ENCODE measurements around the gene C14orf180.

Gene C14orf180

DNA sequence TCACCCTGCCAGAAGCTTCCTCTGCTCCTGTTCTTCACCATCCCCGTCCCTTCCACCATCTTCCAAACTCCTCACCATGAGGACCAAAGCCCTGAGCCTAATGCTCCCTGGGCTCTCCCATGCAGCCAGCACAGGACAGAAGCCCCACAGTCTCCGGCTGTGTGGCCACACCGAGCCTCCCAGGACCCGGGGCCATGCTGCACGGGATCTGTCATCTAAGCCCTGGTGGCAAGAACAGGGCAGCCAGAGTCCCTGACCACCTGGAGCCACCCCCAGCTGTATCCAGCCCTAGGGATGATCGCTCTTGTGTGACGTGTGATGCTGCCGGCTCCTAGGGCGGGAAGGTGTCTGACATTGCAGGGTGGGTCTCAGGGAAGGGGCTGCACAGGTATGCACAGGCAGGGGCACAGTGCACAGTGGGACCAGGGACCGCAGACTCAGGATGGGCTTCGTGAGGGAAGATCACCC is 16.9 kb downstream of the C14orf180 start:
- TF ChIP-seq, protein P1, sequence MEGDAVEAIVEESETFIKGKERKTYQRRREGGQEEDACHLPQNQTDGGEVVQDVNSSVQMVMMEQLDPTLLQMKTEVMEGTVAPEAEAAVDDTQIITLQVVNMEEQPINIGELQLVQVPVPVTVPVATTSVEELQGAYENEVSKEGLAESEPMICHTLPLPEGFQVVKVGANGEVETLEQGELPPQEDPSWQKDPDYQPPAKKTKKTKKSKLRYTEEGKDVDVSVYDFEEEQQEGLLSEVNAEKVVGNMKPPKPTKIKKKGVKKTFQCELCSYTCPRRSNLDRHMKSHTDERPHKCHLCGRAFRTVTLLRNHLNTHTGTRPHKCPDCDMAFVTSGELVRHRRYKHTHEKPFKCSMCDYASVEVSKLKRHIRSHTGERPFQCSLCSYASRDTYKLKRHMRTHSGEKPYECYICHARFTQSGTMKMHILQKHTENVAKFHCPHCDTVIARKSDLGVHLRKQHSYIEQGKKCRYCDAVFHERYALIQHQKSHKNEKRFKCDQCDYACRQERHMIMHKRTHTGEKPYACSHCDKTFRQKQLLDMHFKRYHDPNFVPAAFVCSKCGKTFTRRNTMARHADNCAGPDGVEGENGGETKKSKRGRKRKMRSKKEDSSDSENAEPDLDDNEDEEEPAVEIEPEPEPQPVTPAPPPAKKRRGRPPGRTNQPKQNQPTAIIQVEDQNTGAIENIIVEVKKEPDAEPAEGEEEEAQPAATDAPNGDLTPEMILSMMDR (IDR thresholded peaks at IDR 0.05; ENCODE audit: low read depth, low read length): no peak
- no peak for DNase-seq (ENCODE audit: low read depth in 2 of 2)
- H3K4me3 ChIP-seq (replicated peaks in 1 of 2; ENCODE audit: low read depth in 2 of 2, low read length in 2 of 2): no peak overlapping the region

DNA sequence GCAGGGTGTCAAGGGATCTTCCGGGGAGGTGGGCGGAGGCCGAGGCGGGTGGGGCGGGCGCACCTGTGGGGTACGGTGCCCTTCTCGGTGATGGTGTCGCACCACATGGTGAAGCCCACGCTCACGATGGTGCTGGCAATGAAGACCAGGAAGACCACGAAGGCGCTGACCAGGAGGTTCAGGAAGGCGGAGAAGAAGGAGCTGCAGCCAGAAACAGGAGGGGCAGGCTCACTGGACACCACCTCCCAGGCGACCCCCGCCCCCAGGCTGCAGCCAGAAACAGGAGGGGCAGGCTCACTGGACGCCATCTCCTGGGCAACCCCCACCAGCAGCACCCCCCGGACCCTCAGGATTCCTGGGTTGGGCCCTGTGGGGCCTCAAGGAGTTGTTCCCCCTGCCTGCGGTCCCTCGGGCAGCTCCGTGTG is 17.4 kb downstream of the C14orf180 start:
- TF ChIP-seq, protein P1 (IDR thresholded peaks at IDR 0.05; ENCODE audit: low read depth, low read length): no peak
- DNase-seq (ENCODE audit: low read depth in 2 of 2): no peak
- H3K4me3 ChIP-seq (replicated peaks in 1 of 2; ENCODE audit: low read depth in 2 of 2, low read length in 2 of 2): no peak overlapping the region

DNA sequence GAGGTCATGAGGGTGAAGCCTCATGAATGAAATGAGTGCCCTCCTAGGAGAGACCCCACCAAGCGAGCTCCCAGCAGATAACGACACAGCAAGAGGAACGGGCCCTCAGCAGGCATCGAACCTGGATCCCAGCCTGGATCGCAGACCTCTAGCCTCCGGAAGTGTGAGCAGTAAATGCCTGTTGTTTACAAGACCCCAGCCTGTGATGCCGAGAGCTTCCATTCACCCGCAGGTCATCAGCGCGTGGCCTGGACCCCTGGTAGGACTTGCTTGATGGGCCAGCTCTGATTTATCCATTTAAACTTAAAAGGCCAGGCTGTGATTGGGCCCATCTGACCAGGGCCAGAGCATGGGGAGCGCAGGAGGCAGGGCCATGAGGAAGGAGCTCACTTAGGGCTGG is 18.0 kb downstream of the C14orf180 start:
- DNase-seq (ENCODE audit: low read depth in 2 of 2): no peak
- no peak overlapping the region for H3K4me3 ChIP-seq (replicated peaks in 1 of 2; ENCODE audit: low read depth in 2 of 2, low read length in 2 of 2)
- TF ChIP-seq, protein P1 (IDR thresholded peaks at IDR 0.05; ENCODE audit: low read depth, low read length): no peak

DNA sequence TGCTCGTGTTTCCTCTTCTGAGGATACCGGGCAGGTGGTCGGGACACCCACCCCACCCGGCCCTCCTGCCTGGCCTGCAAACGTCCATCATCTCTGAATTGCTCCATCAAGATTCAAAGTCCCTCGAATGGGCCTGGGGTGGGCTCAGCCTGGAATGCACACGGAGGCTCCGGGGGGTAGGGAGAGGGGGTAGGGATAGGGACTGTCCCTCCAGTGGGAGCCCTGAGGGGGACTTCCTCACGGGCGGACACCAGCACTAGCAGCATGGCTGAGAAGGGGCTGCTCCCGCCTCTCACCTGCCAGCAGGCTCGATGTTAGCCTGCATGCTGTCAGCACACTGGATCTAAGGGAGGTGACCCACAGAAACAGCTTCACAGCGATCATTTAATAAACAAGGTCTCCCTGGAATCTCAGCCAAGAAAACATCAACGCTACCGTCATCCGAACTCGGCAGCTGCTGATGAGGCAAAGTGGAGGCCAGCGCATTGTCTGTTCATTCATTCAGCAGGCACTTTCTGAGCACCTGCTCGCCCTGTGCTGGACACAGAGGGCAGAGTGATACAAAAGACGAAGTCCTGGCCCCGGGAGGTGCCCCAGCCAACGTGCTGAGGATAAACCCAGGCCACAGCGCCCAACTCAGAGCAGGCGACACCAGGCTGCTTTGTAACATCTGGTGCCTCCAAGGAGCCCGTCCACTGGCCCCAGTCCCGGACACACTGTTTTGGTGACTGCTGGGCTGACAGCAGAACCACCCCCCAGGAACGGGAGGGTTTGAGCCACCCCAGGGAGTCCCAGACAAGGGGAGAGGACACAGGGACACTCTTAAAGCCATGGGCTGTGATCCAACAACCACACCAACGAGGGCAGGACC is 18.7 kb downstream of the C14orf180 start:
- no peak for DNase-seq (ENCODE audit: low read depth in 2 of 2)
- no peak overlapping the region for H3K4me3 ChIP-seq (replicated peaks in 1 of 2; ENCODE audit: low read depth in 2 of 2, low read length in 2 of 2)
- TF ChIP-seq, protein P1 (IDR thresholded peaks at IDR 0.05; ENCODE audit: low read depth, low read length): no peak

DNA sequence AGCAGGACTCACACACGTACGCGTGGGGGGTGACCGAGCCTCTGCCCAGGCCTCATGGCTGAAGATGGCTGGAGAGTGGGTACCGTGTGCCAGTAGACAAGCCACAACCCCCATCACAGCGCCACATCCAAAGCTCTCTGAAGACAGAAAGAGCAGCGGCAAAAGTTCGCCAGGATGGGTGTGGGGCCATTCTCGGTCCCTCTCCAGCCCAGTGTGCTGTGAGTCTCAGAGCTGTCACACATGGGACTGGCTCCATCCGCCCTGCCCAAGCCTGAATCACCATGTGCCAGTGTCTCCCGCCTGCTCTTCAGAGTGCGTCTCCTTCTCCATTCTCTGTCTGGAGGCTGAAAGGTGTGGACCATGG is 19.3 kb downstream of the C14orf180 start:
- no peak overlapping the region for H3K4me3 ChIP-seq (replicated peaks in 1 of 2; ENCODE audit: low read depth in 2 of 2, low read length in 2 of 2)
- DNase-seq (ENCODE audit: low read depth in 2 of 2): no peak
- TF ChIP-seq, protein P1 (IDR thresholded peaks at IDR 0.05; ENCODE audit: low read depth, low read length): no peak

DNA sequence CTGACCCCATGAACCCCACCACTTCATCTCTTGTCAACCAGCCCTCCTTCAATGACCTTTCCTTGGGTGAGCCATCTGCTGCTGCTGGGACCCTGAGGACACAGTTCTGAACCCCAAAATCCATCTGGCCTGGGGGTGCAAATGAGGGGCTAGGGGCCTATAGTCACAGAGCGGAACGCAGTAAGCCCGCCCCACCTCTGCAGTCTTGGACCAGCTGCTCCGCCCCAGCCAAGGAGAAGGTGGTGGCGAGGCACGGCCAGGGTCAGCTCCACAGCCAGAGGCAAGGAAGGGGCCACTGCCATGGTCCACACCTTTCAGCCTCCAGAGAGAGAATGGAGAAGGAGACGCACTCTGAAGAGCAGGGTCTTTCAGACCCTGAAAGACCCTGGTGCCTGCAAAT is 19.9 kb downstream of the C14orf180 start:
- TF ChIP-seq, protein P1 (IDR thresholded peaks at IDR 0.05; ENCODE audit: low read depth, low read length): no peak
- DNase-seq (ENCODE audit: low read depth in 2 of 2): no peak
- H3K4me3 ChIP-seq (replicated peaks in 1 of 2; ENCODE audit: low read depth in 2 of 2, low read length in 2 of 2): no peak overlapping the region

Data from cardiac fibroblast (primary cell).